HG03097 (cell line): Measurements from ENCODE around the gene ADD1.

ENCODE experiments used
- ATAC-seq: cut with Tn5 transposase; IDR thresholded peaks from one replicate; pipeline ENCODE4 v1.9.1; 2021; ENCODE audit not compliant: unreplicated experiment, low FRiP score

The ADD1 gene

DNA sequence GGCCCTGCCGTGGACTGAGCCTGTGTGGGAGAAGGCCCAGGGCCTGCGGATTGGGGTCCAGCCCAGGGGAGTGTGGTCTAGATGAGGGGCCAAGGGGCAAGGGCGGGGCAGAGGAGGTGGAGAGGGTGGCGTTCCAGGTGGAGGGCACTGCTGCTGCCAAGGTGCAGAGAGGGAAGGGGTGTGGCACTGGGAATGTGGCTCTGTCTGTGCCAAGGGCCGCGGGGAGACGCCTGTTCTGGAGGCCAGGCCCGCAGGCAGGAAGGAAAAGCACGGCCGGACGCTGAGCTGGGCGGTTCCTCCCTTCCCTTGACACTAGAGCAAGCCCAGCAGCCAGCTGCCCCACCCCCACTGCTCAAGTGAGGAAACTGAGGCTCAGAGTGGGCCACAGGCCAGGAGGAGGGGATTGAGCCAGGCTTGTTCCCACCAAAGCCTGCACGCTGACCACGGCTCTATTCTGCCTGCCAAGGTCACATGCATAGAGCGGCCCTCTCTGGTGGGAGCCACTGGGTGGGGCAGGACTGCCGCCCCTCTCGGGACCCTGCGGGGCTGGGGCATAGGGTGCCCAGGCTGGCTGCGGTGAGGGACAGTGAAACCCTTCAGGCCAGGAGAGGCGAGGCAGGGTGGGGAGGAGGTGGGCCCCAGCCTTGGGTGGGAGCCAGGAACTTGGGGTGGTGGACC lies 37.8 kb upstream of the ADD1 start:
- no peak for ATAC-seq

DNA sequence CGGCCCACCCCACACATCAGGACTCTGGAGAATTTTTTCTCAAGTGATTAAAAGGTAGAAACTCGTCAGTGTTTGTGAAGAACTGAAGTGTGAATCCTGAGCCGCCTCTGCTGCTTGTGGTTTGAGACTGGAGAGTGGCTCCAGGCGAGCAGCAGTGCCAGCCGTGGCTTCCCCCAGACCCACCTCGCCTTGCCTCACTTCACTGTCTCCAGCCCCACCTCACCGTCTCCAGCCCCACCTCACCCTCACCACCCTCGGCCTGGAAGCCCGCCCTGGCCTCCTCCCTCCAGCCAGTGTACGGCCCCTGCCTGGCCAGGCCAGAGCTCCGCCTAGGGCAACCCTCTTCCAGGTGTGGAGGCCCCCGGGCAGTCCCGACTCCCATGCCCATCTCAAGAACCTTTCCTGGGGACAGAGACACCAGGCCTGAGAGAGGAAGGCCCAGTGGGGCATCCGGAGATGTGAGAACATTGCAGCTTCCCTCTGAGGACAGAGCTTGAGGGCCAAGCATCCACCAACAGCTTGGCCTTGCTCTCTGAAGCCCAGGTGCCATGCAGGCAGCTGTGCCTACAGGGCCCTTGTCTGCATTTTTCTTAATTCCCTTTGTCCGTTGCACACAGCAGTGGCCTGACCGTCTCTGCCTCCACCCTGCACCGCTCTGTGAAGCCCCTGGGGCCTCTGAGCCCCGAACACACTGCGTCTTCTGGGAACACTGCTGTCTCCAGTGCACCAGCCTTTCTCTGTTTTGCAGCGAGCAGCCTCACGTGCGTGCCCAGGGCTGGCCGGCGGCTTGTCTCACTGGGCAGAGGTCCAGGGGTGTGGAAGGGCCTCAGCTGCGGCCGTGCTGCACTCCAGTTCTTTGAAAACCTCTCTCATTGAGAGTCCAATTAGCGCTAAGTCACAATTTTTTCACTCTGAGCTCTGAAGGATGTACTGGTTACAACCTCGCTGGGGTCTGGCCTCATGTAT lies 37.0 kb upstream of the ADD1 start:
- ATAC-seq = no peak

DNA sequence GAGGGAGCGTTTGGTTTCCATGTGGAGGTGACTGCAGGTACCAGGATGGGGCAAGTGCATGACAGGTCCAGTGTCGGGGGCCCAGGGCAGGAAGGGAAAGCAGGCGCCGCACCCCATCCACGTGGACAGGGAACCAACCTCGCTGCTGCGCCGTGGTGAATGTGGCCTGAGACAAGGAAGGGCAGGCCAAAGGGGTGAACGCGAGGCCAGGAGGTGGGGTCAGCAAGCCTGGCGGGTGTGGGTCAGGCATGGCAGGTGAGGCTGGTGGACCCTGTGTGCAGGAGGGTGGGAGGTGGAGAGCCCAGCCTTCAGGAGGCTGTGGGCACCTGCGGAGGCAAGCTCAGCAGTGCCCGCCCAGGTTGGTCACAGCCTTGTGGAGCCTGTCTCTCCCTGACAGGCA lies 36.1 kb upstream of the ADD1 start:
- no peak for ATAC-seq

DNA sequence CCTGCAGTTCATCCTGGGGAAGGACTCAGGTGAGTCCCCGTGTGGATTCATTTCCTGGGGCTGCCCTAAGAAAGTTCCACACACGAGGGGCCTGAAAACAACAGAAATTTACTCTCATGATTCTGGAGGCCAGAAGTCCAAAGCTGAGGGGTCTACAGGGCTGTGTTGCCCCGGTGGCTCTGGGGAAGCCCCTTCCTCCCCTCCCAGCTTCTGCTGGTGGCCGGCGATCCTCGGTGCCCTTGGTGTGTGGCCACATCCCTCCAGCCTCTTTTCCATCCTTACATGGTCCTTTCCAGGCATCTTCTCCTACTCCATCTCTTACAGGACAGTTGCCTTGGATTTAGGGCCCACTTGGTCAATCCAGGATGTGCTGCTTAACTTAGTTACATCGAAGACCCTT lies 35.6 kb upstream of the ADD1 start:
- no peak for ATAC-seq

DNA sequence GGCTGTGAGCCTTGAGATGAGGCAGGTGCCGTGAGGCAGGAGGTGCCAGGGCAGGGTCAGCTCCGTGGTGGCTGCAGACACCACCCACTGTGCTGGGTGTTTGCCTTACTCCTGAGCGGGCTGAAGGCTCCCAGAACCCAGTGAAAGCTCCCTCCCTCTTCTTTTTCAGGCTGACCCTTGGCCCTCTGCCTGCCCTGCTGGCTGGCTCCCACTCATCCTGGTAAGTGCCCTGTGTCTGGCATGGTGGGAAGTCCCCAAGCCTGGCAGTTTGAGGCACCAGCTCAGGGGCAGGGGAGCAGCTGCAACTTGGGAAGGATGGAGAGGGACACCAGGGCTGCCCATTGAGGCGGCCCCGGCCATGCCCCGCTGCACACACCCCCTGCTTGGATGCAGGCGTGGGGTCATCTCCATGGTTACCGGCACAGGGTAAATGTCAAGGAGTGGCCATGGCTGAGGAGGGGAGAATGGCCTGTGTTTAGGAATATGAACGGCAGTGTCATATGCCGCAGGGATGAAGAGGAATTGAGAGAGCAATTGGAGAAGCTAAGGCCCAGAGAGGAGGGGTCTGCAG lies 33.9 kb upstream of the ADD1 start:
- no peak for ATAC-seq

DNA sequence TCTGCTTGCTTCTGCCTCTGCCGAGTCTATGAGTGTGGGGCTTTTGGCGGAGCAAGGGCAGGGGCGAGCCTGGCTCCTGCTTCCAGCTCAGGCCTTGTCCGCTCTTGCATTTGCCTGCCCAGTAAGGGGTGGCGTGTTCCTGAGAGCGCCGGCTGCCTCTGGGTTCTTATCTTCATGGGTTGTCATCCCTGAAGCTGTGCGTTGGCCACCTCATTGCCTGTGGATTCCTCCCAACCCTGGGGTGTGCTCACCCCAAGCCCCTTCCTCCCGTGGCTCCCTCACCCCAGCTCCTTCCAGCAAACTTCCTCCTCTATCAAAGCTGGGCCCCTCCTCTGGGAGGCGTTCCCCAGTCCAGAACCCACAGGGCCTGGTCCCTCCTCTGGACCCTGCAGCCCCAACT lies 33.3 kb upstream of the ADD1 start:
- ATAC-seq = no peak

DNA sequence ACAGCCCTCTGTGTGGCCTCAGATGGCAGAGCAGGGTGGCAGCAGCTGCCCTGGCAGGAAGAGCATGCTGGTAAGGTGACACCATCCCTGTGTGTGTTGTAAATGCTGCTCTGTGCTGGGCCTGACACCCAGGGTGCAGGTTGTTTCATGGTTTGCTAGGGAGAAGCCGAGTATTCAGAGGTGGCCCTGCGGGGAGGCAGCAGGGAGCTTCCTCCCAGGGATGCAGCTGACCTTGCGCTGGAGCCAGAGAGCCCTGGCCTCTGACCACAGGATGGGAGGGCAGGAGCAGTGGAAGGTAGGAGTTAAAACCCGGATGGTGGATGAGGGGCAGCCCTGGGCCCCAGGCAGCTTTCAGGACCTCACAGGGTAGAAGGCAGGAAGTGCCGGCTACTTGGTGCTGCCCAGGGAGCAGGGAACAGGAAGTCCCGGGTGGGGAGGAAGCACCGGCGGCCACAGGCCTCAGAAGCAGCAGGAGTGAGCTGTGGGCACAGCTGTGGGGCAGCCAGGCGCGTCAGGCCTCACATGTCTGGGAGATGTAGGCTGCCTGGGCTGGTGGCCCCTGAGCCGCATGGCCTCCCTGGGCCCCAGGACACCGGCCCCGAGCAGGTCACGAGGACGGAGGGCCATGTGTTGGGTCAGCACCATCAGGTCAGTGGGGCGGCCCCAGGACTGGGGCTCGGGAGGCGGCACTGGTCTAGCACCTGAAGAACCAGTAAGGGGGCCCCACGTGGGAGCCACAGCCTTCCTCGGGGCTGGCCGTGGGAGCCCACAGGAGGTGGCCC lies 31.6 kb upstream of the ADD1 start:
- peak; percentile 67 for ATAC-seq

DNA sequence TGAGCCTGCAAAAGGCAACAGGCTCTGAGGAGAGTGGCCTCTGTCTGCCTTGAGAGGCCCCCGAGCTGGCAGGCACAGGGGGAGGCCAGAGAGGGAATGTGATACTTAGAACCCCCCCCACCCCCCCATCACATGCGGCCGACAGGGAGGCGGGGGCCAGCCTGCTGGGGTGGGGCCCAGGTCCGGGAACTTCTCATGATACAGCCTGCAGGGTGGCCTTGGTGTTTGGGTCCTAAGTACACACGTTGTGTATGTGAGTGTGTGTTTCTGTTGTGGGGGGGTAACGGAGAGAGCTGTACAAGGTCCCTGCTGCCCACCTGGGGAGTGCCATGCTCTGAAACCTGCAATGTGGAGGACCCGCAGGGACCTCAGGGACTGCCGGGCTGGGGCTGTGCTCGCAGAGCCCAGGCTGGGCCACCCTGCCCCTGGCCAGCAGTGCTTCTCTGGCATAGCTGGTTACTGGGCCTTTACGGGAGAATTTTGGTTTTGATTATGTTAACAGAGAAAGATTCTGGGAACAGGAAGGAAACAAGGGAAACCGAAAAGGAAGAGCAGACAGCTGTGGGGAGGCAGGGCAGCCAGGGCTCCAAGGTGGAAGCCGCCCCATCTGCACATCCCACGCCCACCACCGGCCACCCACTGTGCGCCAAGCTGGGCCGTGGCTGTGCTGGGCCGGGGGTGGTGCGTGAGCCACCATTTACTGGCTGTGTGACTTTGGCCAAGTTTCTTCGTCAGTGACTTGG lies 30.9 kb upstream of the ADD1 start:
- no peak for ATAC-seq

DNA sequence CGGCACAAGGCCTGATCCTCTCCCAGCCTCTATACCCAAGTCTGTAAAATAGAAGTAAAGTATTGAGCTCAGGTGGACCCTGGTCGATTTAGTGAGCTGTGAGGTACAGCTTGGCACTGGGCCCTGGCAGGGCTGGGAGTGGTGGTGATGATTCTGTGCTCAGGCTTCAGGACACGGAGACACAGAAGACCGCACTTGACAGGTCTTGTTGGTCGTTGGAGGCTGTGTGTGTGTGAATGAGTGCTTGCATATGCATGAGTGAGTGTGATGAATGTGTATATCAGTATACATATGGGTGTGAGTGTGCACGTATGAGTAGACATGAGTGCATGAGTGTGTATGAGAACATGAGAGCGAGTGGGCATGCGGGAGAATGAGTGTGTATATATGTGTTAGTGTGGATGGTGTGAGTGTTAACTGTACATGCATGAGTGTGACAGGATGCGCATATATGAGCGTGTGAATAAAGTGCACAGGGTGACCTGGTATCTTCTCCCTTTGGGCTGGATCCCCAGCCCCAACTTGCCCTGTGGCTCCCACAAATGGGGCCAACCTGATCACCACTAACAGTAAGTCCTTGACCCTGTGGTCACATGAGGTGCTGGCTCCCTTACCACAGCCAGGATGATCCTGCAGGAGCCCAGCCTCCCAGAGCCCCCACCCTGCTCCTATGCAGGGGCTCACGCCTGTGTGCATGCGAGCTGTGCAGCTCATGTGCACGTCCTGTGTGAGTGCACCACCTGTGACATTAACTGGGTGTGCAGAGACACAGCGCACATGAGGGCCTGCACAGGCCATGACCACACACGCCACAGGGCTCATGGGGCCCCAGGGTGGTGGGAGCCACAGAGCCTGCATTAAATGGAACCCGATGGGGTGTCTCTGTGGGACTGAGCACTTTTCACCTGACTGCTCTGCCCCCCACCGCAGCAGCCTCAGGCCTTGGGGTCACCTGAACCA lies 29.9 kb upstream of the ADD1 start:
- no peak for ATAC-seq

DNA sequence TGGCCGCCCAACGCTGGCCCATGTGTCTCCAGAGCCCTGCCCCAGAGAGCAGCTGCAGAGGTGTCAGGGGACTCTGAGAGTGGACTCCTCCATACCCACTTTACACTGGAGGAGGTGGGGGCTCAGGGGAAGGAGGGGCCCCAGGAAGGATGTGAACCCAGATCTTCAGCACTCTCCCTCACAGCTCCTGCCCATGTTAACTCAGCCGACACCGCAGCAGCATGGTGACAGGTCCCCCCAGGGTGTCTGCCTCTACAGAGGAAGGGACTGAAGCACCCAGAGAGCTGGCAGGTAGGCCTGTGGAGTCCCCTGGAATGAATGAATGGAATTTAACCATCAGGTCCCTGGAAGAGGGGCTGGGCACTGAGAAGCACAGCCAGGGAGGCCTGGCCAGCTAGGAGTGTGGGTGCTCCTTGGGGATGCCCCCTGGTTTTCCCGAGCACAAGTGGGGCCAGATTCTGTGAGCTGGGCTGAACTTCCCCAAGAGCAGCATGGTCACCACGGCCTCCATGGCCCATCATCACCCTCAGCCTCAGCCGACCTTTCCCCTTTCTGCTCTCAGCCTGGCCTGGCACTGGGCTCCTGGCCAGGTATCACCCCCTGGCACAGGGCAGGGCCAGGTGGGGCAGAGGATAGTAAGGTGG lies 28.9 kb upstream of the ADD1 start:
- ATAC-seq = no peak

DNA sequence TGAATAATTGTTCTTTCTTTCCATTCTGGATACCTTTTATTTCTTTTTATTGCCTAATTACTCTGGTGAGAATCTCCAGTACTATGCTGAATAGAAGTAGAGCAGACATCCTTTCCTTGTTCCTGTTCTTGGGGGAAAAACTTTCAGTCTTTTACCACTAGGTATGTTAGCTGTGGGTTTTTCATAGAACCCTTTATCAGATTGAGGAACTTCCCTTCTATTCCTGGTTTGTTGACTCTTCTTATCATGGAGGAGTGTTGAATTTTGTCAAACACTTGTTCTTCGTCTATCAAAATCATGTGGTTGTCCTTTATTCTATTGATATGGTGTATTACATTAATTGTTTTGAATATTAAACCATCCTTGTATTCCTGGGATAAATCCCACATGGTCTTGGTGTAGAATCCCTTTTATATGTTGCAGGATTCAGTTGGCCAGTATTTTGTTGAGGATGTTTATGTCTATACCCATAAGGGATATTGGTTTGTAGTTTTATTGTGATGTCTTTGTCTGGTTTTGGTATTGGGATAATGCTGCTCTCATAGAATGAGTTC lies 27.2 kb upstream of the ADD1 start:
- ATAC-seq = no peak

DNA sequence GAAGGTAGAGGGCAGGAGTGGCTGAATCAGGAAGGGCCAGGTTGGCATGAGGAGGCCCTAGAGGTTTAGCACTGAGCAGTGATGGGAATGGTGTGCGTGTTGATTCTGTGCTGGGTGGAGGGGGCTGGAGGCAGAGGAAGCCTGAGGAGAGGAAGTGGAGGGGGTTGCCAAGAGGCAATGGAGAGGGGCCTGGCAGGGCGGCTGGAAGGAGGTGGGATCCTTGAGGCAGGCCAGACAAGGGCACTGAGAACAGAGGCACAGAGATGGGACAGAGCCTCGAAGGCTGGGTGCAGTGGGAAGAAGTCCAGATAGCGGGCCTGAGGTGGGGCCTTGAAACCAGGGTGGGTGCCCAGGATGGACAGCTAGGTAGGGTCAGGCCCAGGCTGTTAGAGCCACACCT lies 26.5 kb upstream of the ADD1 start:
- no peak for ATAC-seq

DNA sequence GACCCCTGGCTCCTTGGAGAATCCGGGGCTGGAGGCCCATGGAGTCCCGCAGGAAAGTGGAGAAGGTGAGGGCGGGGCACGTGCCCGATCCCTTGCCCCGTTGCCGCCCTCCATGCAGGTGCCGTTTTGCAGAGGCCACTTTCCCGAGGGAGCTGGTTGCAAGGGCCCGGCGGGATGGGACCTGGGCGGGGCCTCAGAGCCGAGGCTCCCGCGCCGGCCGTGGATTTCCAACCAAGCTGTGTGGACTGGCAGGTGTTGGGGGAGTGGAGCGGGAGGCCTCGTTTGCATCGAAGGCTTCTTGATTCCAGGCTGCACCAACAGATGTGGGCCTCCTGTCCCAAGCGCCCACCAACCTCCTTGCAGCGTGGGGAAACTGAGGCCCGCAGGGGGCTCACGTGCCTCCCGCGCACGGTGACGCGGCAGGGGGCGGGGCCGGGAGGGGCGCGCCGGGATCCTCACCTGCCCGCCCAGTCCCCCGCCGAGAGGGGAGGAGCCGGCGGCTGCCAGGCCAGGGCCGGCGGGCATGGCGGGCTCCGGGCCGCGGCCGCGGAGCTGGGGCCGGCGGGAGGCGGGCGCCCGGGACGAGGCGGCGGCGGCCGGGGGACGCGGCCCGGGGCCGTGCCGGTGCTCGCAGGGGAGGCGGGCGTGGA lies 25.8 kb upstream of the ADD1 start:
- no peak for ATAC-seq

DNA sequence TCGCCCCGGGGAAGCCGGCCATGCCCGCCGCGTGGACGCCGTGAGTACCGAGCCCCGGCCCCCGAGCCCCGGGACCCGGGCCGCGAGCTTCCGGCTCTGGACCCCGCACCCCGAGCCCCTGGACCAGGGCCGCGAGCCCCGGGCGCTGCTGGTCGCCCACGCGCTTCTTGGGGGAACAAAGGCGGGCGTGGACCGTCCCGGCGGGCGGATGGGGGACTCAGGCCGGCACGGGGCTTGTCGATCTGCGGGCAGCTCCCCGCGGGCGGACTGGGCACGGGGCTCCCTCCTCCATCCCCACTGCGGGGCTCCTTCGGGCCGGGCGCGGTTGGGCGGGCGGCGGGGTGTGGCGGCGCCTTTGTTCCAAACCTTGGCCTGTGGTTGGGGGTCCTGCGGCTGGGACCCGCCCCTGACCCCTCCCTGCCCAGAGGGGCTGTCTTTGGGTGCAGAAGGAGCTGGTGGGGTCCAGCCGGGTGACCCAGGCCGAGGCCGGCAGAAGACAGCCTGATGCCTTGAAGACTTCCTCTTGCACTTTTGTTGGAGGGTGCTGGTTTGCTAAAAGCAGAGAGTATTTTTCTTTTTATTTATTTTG lies 25.2 kb upstream of the ADD1 start:
- ATAC-seq = no peak

DNA sequence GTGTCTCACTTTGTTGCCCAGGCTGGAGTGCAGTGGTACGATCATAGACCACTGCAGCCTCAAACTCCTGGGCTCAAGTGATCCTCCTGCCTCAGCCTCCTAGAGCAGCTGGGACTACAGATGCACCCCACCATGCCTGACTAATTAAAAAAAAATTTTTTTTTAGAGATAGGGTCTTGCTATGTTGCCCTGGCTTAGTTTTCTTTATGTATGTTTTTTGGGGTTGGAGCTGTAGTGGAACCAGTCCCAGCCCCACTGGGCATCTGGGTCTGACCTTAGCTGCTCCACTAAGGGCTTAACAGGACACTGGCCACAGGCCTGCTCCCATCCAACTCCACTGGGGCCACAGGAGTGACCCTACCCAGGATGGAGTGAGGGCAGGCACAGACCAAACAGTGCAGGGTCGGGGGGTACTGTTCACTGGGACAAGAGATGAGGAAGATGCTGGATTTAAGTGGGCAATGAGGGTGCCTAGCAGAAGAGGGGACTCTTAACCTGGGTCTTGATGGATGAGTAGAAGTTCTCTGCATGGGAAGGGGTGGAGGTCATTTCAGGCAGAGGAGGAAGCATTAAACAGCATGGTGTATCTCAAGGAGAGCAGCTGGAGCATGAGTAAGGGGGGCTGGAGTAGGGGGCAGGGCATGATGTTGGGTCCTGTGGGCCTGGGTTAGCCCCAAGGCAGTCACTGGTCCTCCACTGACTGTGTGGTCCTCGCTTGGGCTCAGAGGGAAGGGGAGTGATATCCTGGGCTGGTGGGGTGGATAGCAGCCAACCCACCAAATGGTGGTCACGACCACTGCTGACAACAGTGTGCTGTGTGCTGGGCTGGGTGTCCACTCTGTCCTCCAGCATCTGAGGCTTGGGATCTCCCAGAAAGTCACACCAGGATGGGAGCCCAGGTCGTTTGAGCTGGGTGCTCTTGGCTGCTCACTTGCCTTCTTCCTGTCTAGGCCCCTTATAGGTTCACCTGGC lies 24.1 kb upstream of the ADD1 start:
- no peak for ATAC-seq

DNA sequence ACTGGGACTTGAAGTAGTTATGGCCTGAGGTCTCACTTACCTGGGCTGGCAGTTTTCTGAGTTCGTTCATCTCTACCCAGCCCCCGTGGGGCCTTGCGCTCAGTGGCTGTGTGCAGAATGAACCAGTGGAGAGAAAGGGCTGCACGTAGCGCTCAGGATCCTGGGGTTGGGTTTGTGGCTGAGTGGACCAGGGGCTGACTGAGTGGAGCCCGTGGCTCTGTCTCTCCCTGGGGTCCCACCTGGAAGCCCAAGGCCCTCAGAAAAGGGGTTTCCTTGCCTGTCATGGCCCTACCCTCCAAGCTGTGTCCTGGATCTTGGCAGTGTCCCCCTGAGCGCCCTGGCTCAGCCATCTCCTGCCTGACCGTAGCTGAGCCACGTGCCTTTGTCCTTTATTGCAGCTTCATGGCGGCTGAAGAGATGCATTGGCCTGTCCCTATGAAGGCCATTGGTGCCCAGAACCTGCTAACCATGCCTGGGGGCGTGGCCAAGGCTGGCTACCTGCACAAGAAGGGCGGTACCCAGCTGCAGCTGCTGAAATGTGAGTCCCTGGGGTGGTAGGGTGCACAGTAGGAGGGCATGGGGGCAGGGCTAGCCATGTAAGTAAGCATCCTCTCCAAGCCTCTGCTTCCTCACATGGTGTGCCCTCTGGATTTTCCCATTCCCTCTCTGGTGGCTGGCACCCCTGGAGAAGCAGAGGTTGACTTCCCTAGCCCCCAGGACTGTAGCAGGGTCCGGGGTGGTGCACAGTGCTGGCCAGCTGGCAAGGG lies 23.2 kb upstream of the ADD1 start:
- no peak for ATAC-seq
